Central memory CD8-positive, alpha-beta T cell (primary cell): ENCODE results near the gene TMEM131L.
A peak's percentile ranks its signal among the peaks of the same experiment; 100 is the strongest.
"Not testable (repeated sequence)": the region's sequence is repeated elsewhere in the genome, so short reads cannot be mapped to it uniquely, and the experiment has no call there.

Source experiments
- ATAC-seq: fragments of 150-1000 bp; cut with Tn5 transposase; replicated peaks from 2 replicates; pipeline ENCODE4 v1.10.0; 2022; ENCODE audit warnings: mild to moderate bottlenecking, moderate FRiP score, moderate number of reproducible peaks; ENCODE audit not compliant: poor library complexity, severe bottlenecking; ENCODE audit errors: extremely low read depth
- DNase-seq, 2 donors: peaks; one replicate each; pipeline ENCODE4 v3.0.0; 2021; ENCODE audit warnings: low spot score in 2 of 2
- H3K27ac Mint-ChIP-seq: one replicate; pipeline ENCODE4 v1.8.0; 2022; ENCODE audit warnings: low read depth, mild to moderate bottlenecking, moderate library complexity, mixed read lengths
- H3K27me3 Mint-ChIP-seq: one replicate; pipeline ENCODE4 v1.8.0; 2022; ENCODE audit warnings: mixed read lengths
- H3K36me3 Mint-ChIP-seq: one replicate; pipeline ENCODE4 v1.8.0; 2022; ENCODE audit warnings: mild to moderate bottlenecking, moderate library complexity, mixed read lengths; ENCODE audit not compliant: insufficient read depth
- H3K4me1 Mint-ChIP-seq: one replicate; pipeline ENCODE4 v1.8.0; 2022; ENCODE audit warnings: mixed read lengths
- H3K4me3 Mint-ChIP-seq: one replicate; pipeline ENCODE4 v1.8.0; 2022; ENCODE audit warnings: mild to moderate bottlenecking, moderate library complexity, mixed read lengths
- H3K9me3 Mint-ChIP-seq: one replicate; pipeline ENCODE4 v1.8.0; 2022; ENCODE audit warnings: mixed read lengths

Gene TMEM131L

GRCh38 chr4:153506341-153507309, 40.5 kb downstream of the TMEM131L start:
- peaks cover 56% of the 10 kb centered on the region for H3K4me1 Mint-ChIP-seq
- DNase-seq (no peak), ATAC-seq (no peak)
- peak overlapping the region; percentile 4 for H3K27ac Mint-ChIP-seq
- no peaks in the 10 kb centered on the region for H3K27me3 Mint-ChIP-seq
- H3K4me3 Mint-ChIP-seq = no peak overlapping the region
- H3K36me3 Mint-ChIP-seq = peaks cover 33% of the 10 kb centered on the region
- no peaks in the 10 kb centered on the region for H3K9me3 Mint-ChIP-seq

DNA sequence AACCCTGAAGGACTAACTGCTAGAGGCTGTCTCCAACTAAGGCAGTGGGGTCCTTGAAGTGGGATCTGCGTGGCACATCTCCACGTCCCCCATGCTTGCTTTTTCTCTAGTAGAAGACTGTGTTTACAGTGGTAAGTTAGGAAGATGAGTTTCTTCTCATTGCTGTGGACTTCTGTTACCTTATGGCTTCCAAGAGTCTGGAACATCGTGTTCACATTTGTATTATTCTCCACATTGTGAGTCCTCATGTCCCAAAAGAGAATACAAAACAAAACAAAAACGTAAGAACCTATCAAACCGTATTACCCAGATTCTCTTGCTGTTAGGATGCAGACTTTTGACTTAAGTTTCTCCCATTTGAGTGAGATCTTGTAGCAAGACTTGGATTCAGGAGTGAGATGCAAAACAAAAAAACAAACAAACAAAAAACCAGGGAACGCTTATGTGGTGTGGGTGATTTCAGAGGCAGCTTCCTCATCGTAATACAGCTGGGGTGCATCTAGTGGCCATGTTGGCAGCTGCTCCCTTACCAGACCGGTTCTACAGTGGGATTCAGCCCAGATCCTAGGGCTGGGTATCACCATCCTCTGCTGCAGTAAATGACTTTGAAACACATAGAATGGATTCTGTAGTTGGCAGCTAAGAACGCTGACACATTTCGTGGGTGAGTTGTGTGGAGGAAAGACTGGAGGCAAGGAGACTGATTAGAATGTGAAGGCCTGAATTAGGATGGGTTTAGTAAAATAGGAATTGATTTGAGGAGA, 41.3 kb downstream of the TMEM131L start:
- Mint-ChIP-seq H3K27ac (peak overlapping the region; percentile 4), H3K27me3 (no peaks in the 10 kb centered on the region), H3K4me3 (no peak overlapping the region), H3K36me3 (peaks cover 33% of the 10 kb centered on the region), H3K9me3 (no peaks in the 10 kb centered on the region), H3K4me1 (peaks cover 59% of the 10 kb centered on the region)
- ATAC-seq (no peak), DNase-seq (no peak)

GRCh38 chr4:153509212-153509611, 43.1 kb downstream of the TMEM131L start:
- H3K9me3 Mint-ChIP-seq, H3K27ac Mint-ChIP-seq, ATAC-seq, DNase-seq, H3K4me3 Mint-ChIP-seq, H3K27me3 Mint-ChIP-seq: not testable (repeated sequence)
- H3K36me3 Mint-ChIP-seq = peaks cover 33% of the 10 kb centered on the region
- H3K4me1 Mint-ChIP-seq = peaks cover 66% of the 10 kb centered on the region

DNA sequence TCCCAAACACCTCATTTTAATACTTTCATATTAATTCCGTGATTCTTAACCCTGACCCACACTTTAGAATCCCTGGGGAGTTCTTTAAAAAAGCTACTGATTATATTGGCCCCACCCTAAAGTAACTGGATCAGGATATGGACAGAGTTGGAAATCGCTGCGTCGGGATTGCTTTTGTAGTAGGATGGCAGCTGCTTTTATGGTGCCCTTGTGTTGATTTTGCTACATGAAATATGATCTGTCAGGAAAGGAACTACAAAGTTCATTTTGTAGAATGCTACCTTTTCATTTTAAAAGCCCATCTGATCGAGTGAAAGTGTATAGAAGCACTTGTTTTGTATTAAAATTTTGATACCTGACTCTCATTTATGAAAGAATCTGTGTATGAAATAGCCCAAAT, 43.6 kb downstream of the TMEM131L start:
- ATAC-seq = no peak
- Mint-ChIP-seq H3K9me3 (no peaks in the 10 kb centered on the region), H3K4me1 (peaks cover 63% of the 10 kb centered on the region), H3K27ac (no peak overlapping the region), H3K27me3 (no peaks in the 10 kb centered on the region), H3K36me3 (peaks cover 32% of the 10 kb centered on the region), H3K4me3 (no peak overlapping the region)
- no peak for DNase-seq

GRCh38 chr4:153510252-153511001, 44.3 kb downstream of the TMEM131L start:
- no peaks in the 10 kb centered on the region for H3K27me3 Mint-ChIP-seq
- peaks cover 65% of the 10 kb centered on the region for H3K4me1 Mint-ChIP-seq
- DNase-seq = no peak
- peak overlapping the region; percentile 55 for H3K27ac Mint-ChIP-seq
- no peak overlapping the region for H3K4me3 Mint-ChIP-seq
- peaks cover 30% of the 10 kb centered on the region for H3K36me3 Mint-ChIP-seq
- H3K9me3 Mint-ChIP-seq = no peaks in the 10 kb centered on the region
- no peak for ATAC-seq

GRCh38 chr4:153511104-153511503, 44.9 kb downstream of the TMEM131L start:
- no peaks in the 10 kb centered on the region for H3K9me3 Mint-ChIP-seq
- ATAC-seq = no peak
- no peak overlapping the region for H3K27ac Mint-ChIP-seq
- peaks cover 60% of the 10 kb centered on the region for H3K4me1 Mint-ChIP-seq
- DNase-seq = no peak
- no peaks in the 10 kb centered on the region for H3K27me3 Mint-ChIP-seq
- H3K4me3 Mint-ChIP-seq = no peak overlapping the region
- peaks cover 27% of the 10 kb centered on the region for H3K36me3 Mint-ChIP-seq

DNA sequence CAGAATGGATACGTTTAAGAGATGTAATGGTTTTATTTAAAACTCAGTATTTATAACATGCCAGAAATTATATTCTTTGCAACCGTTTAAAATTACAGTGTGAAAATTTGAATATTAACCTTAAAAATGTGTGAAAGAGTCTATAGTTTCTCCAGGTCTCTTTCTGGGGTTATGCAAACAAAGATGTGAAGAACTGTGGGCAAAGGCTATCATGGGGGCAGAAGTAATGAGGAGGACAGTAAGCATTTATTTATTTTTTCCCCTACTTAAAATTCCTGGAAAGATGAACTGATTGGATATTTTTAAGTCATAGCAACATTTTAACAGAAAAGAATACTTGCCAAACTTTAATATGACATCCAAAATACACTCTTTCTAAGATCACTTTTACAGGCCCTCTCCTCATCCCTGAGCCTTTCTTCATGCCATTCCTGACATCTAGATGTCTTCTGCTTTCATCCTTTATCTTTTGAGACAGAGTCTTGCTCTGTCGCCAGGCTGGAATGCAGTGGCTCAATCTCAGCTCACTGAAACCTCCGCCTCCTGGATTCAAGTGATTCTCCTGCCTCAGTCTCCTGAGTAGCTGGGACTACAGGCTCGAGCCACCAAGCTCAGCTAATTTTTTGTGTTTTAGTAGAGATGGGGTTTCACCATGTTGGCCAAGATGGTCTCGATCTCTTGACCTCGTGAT, 46.1 kb downstream of the TMEM131L start:
- Mint-ChIP-seq H3K27me3 (no peaks in the 10 kb centered on the region), H3K9me3 (no peaks in the 10 kb centered on the region), H3K4me1 (peaks cover 56% of the 10 kb centered on the region), H3K4me3 (no peak overlapping the region), H3K27ac (peak overlapping the region; percentile 66), H3K36me3 (peaks cover 29% of the 10 kb centered on the region)
- DNase-seq (no peak), ATAC-seq (no peak)

DNA sequence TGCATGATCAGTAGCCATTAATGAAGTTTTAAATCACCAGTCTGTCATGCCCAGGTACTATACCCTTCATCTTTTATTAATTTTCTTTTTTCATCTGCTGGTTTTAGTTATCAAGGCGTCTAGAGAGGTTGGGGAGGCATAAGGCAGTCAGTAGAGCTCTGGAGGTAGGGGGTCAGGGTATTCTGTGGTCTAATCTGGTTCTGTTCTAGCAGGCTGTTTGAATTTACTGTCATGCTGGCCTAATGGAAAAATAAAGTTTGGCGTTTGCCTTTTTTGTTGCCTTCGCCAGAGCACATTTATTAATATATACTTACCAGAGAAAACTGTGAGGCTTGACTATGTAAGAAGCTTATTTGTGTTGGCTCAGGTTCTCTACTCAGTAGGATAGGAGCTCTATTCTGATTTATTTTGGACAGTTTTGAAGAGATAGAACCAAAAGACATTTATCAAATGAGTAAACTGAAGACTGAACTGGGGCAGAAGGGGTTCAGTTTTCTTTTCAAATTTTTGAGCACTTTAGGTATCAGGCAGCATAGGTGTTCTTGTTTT, 46.9 kb downstream of the TMEM131L start:
- Mint-ChIP-seq H3K9me3 (no peaks in the 10 kb centered on the region), H3K4me1 (peaks cover 55% of the 10 kb centered on the region), H3K4me3 (no peak overlapping the region), H3K27me3 (no peaks in the 10 kb centered on the region), H3K27ac (peak overlapping the region; percentile 66), H3K36me3 (peaks cover 29% of the 10 kb centered on the region)
- DNase-seq (no peak), ATAC-seq (no peak)

DNA sequence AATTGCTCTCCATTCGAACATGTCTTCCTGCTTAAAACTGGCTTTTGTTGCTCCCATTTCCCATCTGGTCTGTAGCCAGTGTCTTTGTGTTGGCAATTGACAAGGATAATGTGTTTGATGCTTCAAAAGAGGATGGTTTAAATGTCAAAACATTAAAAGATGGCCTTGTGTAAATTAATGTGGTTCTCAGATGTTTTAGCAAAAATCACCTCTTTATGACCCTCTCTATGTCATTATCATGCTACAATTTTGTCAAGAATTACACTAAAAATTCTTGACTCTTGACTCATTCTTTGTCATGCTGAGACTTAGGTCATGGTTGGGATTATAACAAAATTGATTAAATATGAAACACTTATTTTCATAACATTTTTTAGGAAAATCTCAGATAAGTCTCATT, 47.4 kb downstream of the TMEM131L start:
- ATAC-seq (no peak), DNase-seq (no peak)
- Mint-ChIP-seq H3K4me1 (peaks cover 60% of the 10 kb centered on the region), H3K36me3 (peaks cover 28% of the 10 kb centered on the region), H3K27ac (peak overlapping the region; percentile 66), H3K9me3 (no peaks in the 10 kb centered on the region), H3K27me3 (no peaks in the 10 kb centered on the region), H3K4me3 (no peak overlapping the region)

DNA sequence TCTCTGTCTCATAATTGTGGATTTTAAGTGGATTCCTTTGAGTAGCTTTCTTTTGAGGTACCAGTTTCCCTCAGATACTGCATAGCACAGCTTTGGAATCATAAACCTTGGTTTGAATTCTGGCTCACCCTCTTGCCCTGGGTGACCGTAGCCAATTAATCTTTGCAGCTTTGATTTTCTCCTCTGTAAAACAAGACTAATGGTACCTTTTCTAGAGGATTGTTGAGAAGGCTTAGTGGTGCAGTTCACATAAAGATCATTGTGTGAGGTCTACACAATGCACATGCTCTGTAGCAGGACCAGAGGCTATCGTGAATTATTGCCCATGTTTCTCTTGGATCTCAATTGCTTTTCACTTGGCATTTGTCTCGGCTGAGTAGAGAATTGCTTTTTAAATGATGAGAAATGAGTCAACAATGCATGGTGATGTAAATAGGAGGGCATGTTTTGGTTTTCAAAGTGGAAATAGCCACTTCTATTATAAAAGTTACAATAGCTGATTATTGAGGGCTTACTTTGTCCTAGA, 47.9 kb downstream of the TMEM131L start:
- Mint-ChIP-seq H3K27me3 (no peaks in the 10 kb centered on the region), H3K27ac (peak overlapping the region; percentile 66), H3K4me3 (no peak overlapping the region), H3K9me3 (no peaks in the 10 kb centered on the region), H3K36me3 (peaks cover 28% of the 10 kb centered on the region), H3K4me1 (peaks cover 65% of the 10 kb centered on the region)
- ATAC-seq (no peak), DNase-seq (no peak)

GRCh38 chr4:153514688-153515426, 48.7 kb downstream of the TMEM131L start:
- no peak for ATAC-seq
- no peak overlapping the region for H3K27ac Mint-ChIP-seq
- no peaks in the 10 kb centered on the region for H3K9me3 Mint-ChIP-seq
- no peak overlapping the region for H3K4me3 Mint-ChIP-seq
- H3K4me1 Mint-ChIP-seq = peaks cover 73% of the 10 kb centered on the region
- no peak for DNase-seq
- H3K27me3 Mint-ChIP-seq = no peaks in the 10 kb centered on the region
- H3K36me3 Mint-ChIP-seq = peaks cover 20% of the 10 kb centered on the region
